Uterus (tissue), 4 donors: ENCODE data around the gene RAB34. TPM values are rescaled to one million over a fixed set of nuclear protein-coding genes. Genes with fewer than 3 reads are reported as not detected.

Experiments used
- DNase-seq, 2 donors: peaks; one replicate each; pipeline ENCODE4 v3.0.0-alpha.2; 2019 to 2020
- H3K27ac ChIP-seq, 2 donors: fragments of 200-600 bp; sonication (generic); 1 replicate in 1 of 2; 2 replicates in 1 of 2; pipeline ENCODE4 v1.5.1; 2016 to 2018
- H3K27me3 ChIP-seq, 2 donors: fragments of 200-600 bp; sonication (generic); one replicate each; pipeline ENCODE4 v1.5.1; 2018 to 2019; ENCODE audit warnings: control low read depth in 1 of 2
- H3K36me3 ChIP-seq, 2 donors: fragments of 200-600 bp; sonication (generic); one replicate each; pipeline ENCODE4 v1.5.1; 2019; ENCODE audit warnings: control low read depth in 1 of 2
- H3K4me1 ChIP-seq, 2 donors: fragments of 200-600 bp; sonication (generic); one replicate each; pipeline ENCODE4 v1.5.1; 2018 to 2019; ENCODE audit warnings: control low read depth in 1 of 2
- H3K4me3 ChIP-seq, 2 donors: fragments of 200-600 bp; sonication (generic); 1 replicate in 1 of 2; 2 replicates in 1 of 2; pipeline ENCODE4 v1.5.1; 2018 to 2019; ENCODE audit warnings: mild to moderate bottlenecking in 1 of 2
- H3K9me3 ChIP-seq, 2 donors: fragments of 200-600 bp; sonication (generic); one replicate each; pipeline ENCODE4 v1.5.1; 2019; ENCODE audit warnings: control low read depth in 1 of 2
- CTCF ChIP-seq, 4 experiments: fragments of 200-600 bp in 2 of 4; fragments of 450-650 bp in 2 of 4; sonication (generic) in 2 of 4; IDR thresholded peaks; one replicate each; pipeline ENCODE4 v1.5.1; 2016 to 2019; ENCODE audit warnings: antibody characterized with exemption in 4 of 4, mild to moderate bottlenecking in 2 of 4, moderate library complexity in 1 of 4
- POLR2A ChIP-seq, 2 donors: fragments of 450-650 bp; IDR thresholded peaks; one replicate each; pipeline ENCODE4 v1.6.1; 2016; ENCODE audit warnings: antibody characterized with exemption in 2 of 2, mild to moderate bottlenecking in 1 of 2, moderate library complexity in 1 of 2
- intact Hi-C: fragments of 100-400 bp; cut with DNase I; formaldehyde crosslinking; loops from one replicate; pipeline ENCODE4 v1.15.1; 2023; ENCODE audit warnings: low total_unique reads
- total RNA-seq, 4 donors: library from RNA; depleted of rRNA in 3 of 4; stranded (reverse); fragments of >200 nt in 3 of 4; gene quantifications; one replicate each; pipeline versions ENCODE4 v1.1.0 to v1.2.4, GENCODE V29; 2014 to 2023
- donor health status: DM: yes; HTN: yes; CAD: no.

RAB34 gene
- total RNA-seq, 4 donors from 2014 or later = 113 to 411 (median 126) TPM

- TF ChIP-seq POLR2A (IDR thresholded peaks at IDR 0.05) = no peak
- TF ChIP-seq CTCF (IDR thresholded peaks at IDR 0.05) = no peak
- no peak for DNase-seq
- intact Hi-C loops = no loop called here
- Histone ChIP-seq H3K27me3 (no peaks in the 10 kb centered on the region), H3K4me3 (peak overlapping the region; percentile 84 to 97), H3K4me1 (peaks cover 5 to 22% of the 10 kb centered on the region in 2 donors), H3K27ac (peak overlapping the region; percentile 92 to 94), H3K9me3 (no peaks in the 10 kb centered on the region), H3K36me3 (no peaks in the 10 kb centered on the region)
Observed at GRCh38 chr17:28719021-28719433, 1.4 kb upstream of the RAB34 start.

GRCh38 chr17:28718333-28719020, 809 bp upstream of the RAB34 start:
- no peaks in the 10 kb centered on the region for H3K36me3 ChIP-seq
- TF ChIP-seq POLR2A (IDR thresholded peaks at IDR 0.05) (no peak), CTCF (IDR thresholded peaks at IDR 0.05) (no peak)
- peak overlapping the region; percentile 92 to 94 for H3K27ac ChIP-seq
- H3K27me3 ChIP-seq = no peaks in the 10 kb centered on the region
- no peaks in the 10 kb centered on the region for H3K9me3 ChIP-seq
- DNase-seq = no peak
- intact Hi-C loops = no loop called here
- H3K4me3 ChIP-seq = peak overlapping the region; percentile 84 to 97
- peaks cover 5 to 22% of the 10 kb centered on the region in 2 donors for H3K4me1 ChIP-seq

GRCh38 chr17:28716740-28717577, 709 bp downstream of the RAB34 start:
- H3K4me1 ChIP-seq = peaks cover 5 to 18% of the 10 kb centered on the region in 2 donors
- H3K27me3 ChIP-seq = no peaks in the 10 kb centered on the region
- DNase-seq = peak in 1 of 2 donors; percentile 58
- no peaks in the 10 kb centered on the region for H3K36me3 ChIP-seq
- H3K4me3 ChIP-seq = peak overlapping the region; percentile 54 to 84
- intact Hi-C loops = no loop called here
- peak overlapping the region; percentile 92 to 94 for H3K27ac ChIP-seq
- H3K9me3 ChIP-seq = no peaks in the 10 kb centered on the region
- no peak for TF ChIP-seq CTCF (IDR thresholded peaks at IDR 0.05)
- TF ChIP-seq POLR2A (IDR thresholded peaks at IDR 0.05) = no peak

GRCh38 chr17:28715217-28715616, 2.5 kb downstream of the RAB34 start:
- H3K27me3 ChIP-seq = no peaks in the 10 kb centered on the region
- no peak for TF ChIP-seq POLR2A (IDR thresholded peaks at IDR 0.05)
- TF ChIP-seq CTCF (IDR thresholded peaks at IDR 0.05) = no peak
- DNase-seq = no peak
- intact Hi-C loops = no loop called here
- no peaks in the 10 kb centered on the region for H3K36me3 ChIP-seq
- no peak overlapping the region for H3K4me3 ChIP-seq
- no peak overlapping the region for H3K27ac ChIP-seq
- H3K9me3 ChIP-seq = no peaks in the 10 kb centered on the region
- H3K4me1 ChIP-seq = peaks cover 0 to under 1% of the 10 kb centered on the region in 2 donors

- H3K36me3 ChIP-seq = no peaks in the 10 kb centered on the region
- no peak for TF ChIP-seq POLR2A (IDR thresholded peaks at IDR 0.05)
- TF ChIP-seq CTCF (IDR thresholded peaks at IDR 0.05) = no peak
- no peaks in the 10 kb centered on the region for H3K27me3 ChIP-seq
- no peaks in the 10 kb centered on the region for H3K4me1 ChIP-seq
- H3K4me3 ChIP-seq = no peak overlapping the region
- peak in 1 of 2 donors; percentile 39 for DNase-seq
- intact Hi-C loops = no loop called here
- no peak overlapping the region for H3K27ac ChIP-seq
- no peaks in the 10 kb centered on the region for H3K9me3 ChIP-seq
Observed at GRCh38 chr17:28714281-28714680, 3.4 kb downstream of the RAB34 start.
